ENCODE measurements around the gene SAT2.
A peak's percentile ranks its signal among the peaks of the same experiment; 100 is the strongest.

Gene SAT2

DNA sequence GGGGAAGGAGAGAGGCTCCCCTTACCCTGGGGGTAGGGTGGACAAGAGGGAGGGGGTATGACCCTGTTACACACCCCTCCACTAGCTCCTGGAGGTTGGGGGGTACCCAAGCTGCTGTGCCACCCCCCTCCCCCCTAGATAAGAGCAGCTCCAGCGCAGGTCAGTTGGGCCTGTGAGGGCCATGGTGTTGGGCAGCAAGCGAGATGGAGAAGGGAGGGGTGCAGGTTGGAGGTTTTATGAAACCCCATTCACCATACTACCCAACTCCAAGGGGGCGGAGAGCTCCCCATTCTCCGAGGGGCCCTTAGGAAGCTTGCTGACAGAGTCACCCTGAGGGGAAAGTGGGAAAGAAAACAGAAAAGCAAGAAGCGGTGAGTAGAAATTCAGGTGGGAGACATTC is 36.0 kb downstream of the SAT2 start:
- FAIRE-seq = no peak
- no peak for DNase-seq (ENCODE audit: insufficient read length, low spot score)

DNA sequence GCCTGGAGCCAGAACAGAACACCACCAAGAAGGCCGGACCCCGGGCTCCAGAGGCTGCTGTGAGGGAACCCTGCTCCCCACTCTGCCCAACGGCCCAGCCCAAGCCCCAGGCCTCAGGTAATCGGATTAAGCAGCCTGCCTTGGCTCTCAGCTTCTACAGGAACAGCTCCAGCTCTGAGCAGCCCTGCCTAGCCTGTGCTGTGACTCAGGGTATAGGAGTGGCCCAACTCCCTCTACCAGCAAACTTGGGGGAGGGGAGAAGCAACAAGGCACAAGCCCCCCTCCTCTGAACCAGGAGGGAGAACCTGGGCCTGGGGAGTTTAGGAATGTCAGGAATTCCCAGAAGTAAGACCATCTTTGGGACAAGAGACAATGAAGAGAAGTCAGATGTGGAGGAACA is 36.9 kb downstream of the SAT2 start:
- FAIRE-seq (no peak), DNase-seq (ENCODE audit: insufficient read length, low spot score) (peak; percentile 98)
- TF ChIP-seq, protein P1, sequence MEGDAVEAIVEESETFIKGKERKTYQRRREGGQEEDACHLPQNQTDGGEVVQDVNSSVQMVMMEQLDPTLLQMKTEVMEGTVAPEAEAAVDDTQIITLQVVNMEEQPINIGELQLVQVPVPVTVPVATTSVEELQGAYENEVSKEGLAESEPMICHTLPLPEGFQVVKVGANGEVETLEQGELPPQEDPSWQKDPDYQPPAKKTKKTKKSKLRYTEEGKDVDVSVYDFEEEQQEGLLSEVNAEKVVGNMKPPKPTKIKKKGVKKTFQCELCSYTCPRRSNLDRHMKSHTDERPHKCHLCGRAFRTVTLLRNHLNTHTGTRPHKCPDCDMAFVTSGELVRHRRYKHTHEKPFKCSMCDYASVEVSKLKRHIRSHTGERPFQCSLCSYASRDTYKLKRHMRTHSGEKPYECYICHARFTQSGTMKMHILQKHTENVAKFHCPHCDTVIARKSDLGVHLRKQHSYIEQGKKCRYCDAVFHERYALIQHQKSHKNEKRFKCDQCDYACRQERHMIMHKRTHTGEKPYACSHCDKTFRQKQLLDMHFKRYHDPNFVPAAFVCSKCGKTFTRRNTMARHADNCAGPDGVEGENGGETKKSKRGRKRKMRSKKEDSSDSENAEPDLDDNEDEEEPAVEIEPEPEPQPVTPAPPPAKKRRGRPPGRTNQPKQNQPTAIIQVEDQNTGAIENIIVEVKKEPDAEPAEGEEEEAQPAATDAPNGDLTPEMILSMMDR (IDR thresholded peaks at IDR 0.05; ENCODE audit: insufficient read depth, missing control alignments) = no peak

More for the DNA sequence above, 36.0 kb downstream of the SAT2 start:
- TF ChIP-seq, protein P1 (IDR thresholded peaks at IDR 0.05; ENCODE audit: insufficient read depth, missing control alignments) = no peak

DNA sequence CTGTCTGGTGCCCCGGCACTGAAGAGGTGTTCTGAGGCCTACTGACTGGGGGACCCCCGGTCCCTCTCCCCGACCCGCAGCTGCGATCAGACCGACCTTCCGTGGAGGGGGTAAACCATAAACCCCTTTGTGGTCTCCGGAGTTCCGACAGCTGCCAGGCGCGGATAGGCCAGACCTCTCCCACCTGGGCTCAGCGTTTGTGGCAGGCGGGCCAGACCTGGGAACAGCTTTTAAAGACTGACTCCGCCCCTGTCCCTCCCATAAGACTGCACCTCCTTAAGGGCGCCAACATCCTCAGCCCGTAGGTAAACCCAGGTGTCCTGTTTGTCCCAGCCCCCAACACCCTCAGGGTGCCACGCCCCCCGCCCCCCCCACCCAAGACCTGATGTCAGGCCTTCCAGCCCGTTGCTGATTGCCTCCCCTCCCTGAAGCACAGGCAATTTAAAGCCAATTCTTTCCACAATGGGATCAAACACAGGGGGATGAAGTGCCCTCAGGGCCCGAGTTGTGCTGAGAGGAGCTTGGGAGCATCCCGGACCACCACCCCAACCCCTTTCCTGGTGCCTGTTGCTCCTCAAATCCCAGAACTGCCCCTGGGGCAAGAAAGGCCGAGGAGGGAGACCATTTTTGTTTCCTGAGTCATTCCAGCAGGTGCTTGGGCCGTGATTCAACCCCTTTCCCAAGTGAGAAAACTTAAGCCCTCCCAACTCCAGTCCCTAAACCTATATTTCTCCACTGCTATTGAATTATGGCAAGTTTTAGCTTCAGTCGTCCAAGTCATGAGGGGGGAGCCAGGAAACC is 37.5 kb downstream of the SAT2 start, which contains the start of gene SOX15:
SOX15 (minus strand) TSS at position 204 of the 801 bp plus-strand sequence. CDS start 418 bp downstream, outside the sequence.
- TF ChIP-seq, protein P1 (IDR thresholded peaks at IDR 0.05; ENCODE audit: insufficient read depth, missing control alignments) = no peak
- DNase-seq (ENCODE audit: insufficient read length, low spot score) (no peak), FAIRE-seq (no peak)

DNA sequence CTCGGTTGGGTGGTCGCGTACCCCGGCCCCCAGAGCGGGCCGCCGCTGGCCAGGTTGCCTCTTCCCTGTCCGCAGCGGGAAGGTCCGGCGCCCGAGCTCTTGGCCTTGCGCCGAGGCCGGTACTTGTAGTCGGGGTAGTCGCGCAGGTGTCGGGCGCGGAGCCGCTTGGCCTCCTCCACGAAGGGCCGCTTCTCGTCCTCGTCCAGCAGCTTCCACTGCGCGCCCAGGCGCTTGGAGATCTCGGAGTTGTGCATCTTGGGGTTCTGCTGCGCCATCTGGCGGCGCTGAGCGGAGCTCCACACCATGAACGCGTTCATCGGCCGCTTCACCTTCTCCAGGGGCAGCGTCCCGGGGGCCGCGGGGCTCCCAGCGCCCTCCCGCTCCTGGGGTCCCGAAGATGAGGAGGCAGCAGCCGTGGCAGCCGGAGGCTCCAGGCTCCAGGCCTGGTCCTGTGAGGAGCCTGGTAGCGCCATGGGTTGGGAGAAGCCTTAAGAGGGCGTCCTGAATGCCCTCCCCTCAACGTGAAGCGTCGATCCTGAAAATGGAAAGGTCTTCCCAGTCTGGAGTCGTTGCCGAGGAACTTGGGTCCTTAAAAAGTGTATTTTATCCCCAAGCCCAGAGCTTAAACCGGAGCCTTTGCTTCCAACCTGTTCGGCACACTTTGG is 38.3 kb downstream of the SAT2 start:
- FAIRE-seq (no peak), DNase-seq (ENCODE audit: insufficient read length, low spot score) (peak; percentile 93)
- TF ChIP-seq, protein P1 (IDR thresholded peaks at IDR 0.05; ENCODE audit: insufficient read depth, missing control alignments) = peak; percentile 53

DNA sequence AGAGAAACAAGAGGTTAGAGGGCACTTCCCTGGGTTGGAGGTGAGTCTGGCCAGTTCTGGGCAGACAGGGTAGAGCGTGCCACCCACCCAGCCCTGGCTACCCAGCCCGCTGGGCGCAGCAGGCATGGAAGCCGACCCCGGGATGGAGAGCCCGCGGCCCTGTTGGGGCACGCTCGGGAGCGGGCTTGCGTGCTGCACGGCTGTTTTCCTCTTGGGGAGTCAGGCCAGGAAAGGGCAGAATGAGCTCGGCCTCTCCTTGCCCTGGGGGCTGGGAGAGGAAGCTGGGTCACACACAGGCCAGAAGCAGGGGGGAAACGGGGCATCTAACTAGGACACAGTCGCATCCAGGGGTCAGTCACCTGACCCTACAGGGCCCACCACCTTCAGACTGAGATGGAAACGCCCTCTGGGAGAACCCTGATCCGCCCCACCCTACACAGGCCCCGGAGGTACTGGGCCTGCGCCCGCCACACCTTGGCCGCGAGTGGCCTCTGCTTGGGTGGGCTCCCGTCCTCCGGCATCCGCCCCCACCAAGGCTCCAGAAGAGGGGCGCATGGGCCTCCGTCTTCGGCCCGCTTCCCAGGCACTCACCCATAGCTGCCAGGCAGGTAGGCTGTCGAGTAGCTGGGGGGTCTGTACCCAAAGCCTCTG is 38.9 kb downstream of the SAT2 start:
- TF ChIP-seq, protein P1 (IDR thresholded peaks at IDR 0.05; ENCODE audit: insufficient read depth, missing control alignments) = no peak
- DNase-seq (ENCODE audit: insufficient read length, low spot score) (no peak), FAIRE-seq (no peak)

DNA sequence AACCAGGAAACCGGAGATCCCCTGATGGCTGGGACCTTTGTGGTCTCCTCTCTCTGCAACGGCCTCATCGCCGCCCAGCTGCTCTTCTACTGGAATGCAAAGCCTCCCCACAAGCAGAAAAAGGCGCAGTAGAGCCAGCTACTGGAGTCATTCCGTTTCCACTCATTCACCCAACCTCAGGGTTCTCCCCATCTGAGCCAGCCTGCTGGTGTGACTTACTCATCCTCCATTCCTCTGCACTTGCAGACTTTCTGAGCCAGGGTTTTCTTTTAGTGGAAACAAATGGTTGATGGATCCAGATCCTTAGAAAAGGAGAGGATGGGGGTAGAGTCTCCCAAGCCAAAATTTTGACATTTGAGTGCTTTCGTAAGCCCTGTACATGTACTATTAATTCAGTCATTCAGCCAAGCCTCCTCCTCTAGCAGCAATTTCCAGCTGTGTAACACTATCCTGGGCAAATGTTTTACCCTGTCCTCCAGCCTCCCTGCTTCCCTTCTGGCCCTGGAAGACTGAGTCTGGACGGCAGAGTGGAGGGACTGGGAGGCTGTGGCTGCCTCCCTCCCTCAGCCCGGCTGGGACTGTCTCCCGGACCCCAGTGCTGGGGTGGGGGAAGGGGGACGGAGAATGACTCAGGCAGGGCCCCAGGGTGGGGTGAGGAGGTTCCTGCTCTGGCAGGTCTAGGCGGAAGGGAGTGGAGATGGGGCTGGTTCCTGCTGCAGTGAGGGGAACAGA is 40.0 kb downstream of the SAT2 start:
- TF ChIP-seq, protein P1 (IDR thresholded peaks at IDR 0.05; ENCODE audit: insufficient read depth, missing control alignments) = no peak
- FAIRE-seq = no peak
- no peak for DNase-seq (ENCODE audit: insufficient read length, low spot score)
